DOHH2 (cell line): ENCODE results near the gene EPB41L4B.

Experiments used
- H3F3A ChIP-seq: fragments of 200-600 bp; sonication (generic), shearing (Covaris generic); 2 replicates; pipeline ENCODE4 v1.6.0; 2016; ENCODE audit warnings: antibody characterized with exemption, mild to moderate bottlenecking; ENCODE audit not compliant: control insufficient read depth, insufficient read depth
- H3K27ac ChIP-seq: fragments of 200-600 bp; sonication (generic); 2 replicates; pipeline ENCODE4 v1.5.1; 2014; ENCODE audit warnings: low read depth, mild to moderate bottlenecking, low read length, moderate library complexity
- H3K27me3 ChIP-seq: fragments of 200-600 bp; sonication (generic); 2 replicates; pipeline ENCODE4 v1.6.1; 2014; ENCODE audit warnings: mild to moderate bottlenecking, low read length, mixed read lengths; ENCODE audit not compliant: control insufficient read depth
- H3K36me3 ChIP-seq: fragments of 200-600 bp; sonication (generic); 2 replicates; pipeline ENCODE4 v1.6.1; 2014; ENCODE audit warnings: mild to moderate bottlenecking, low read length, moderate library complexity, mixed read lengths; ENCODE audit not compliant: control insufficient read depth
- H3K4me1 ChIP-seq: fragments of 200-600 bp; sonication (generic); 2 replicates; pipeline ENCODE4 v1.6.1; 2014; ENCODE audit warnings: mild to moderate bottlenecking, low read length, mixed read lengths; ENCODE audit not compliant: control insufficient read depth
- H3K4me2 ChIP-seq: fragments of 200-600 bp; sonication (generic); 2 replicates; pipeline ENCODE4 v1.6.0; 2014; ENCODE audit warnings: mild to moderate bottlenecking, low read length, moderate library complexity
- H3K4me3 ChIP-seq: fragments of 200-600 bp; sonication (generic); 2 replicates; pipeline ENCODE4 v1.5.1; 2014; ENCODE audit warnings: mild to moderate bottlenecking, low read length, mixed read lengths
- H3K79me2 ChIP-seq: fragments of 200-600 bp; sonication (generic); 2 replicates; pipeline ENCODE4 v1.6.1; 2014; ENCODE audit warnings: mild to moderate bottlenecking, low read length, mixed read lengths; ENCODE audit not compliant: control insufficient read depth
- H3K9me2 ChIP-seq: fragments of 200-600 bp; sonication (generic); replicated peaks from 2 replicates; pipeline ENCODE4 v1.6.1; 2014; ENCODE audit warnings: mild to moderate bottlenecking, low read length, mixed read lengths; ENCODE audit not compliant: control insufficient read depth
- H3K9me3 ChIP-seq: fragments of 200-600 bp; sonication (generic); 2 replicates; pipeline ENCODE4 v1.6.1; 2014; ENCODE audit warnings: antibody characterized with exemption, low read length, mixed read lengths; ENCODE audit not compliant: control insufficient read depth, insufficient read depth
- H4K20me1 ChIP-seq: fragments of 200-600 bp; sonication (generic); 2 replicates; pipeline ENCODE4 v1.6.0; 2014; ENCODE audit warnings: low read depth, mild to moderate bottlenecking, antibody characterized with exemption, low read length, moderate library complexity; ENCODE audit not compliant: control insufficient read depth, insufficient read depth
- CTCF ChIP-seq: fragments of 200-600 bp; sonication (generic); IDR thresholded peaks from one replicate; pipeline ENCODE4 v1.5.1; 2014; ENCODE audit warnings: antibody characterized with exemption, mild to moderate bottlenecking, low read depth, low read length; ENCODE audit not compliant: poor library complexity, severe bottlenecking
- EZH2phosphoT487 ChIP-seq: fragments of 200-600 bp; sonication (generic); IDR thresholded peaks from 2 replicates; pipeline ENCODE4 v1.6.1; 2017; ENCODE audit warnings: borderline replicate concordance, mild to moderate bottlenecking, antibody characterized with exemption, low read length, moderate library complexity, mixed read lengths

EPB41L4B gene

GRCh38 chr9:109158651-109159050 lies 162.2 kb downstream of the EPB41L4B start:
- no peak for TF ChIP-seq EZH2phosphoT487
- TF ChIP-seq CTCF, result no peak
- Histone ChIP-seq H3K9me2 (no peaks in the 10 kb centered on the region), H3K79me2 (no peaks in the 10 kb centered on the region)

GRCh38 chr9:109156708-109157107 lies 164.2 kb downstream of the EPB41L4B start:
- H3K4me1 ChIP-seq, result no peaks in the 10 kb centered on the region
- no peaks in the 10 kb centered on the region for H3K9me2 ChIP-seq
- no peaks in the 10 kb centered on the region for H3K79me2 ChIP-seq
- no peaks in the 10 kb centered on the region for H3F3A ChIP-seq
- no peak overlapping the region for H3K27ac ChIP-seq
- H3K4me2 ChIP-seq, result no peak overlapping the region
- TF ChIP-seq EZH2phosphoT487 (no peak), CTCF (no peak)
- H3K9me3 ChIP-seq, result peaks cover 5% of the 10 kb centered on the region
- no peaks in the 10 kb centered on the region for H4K20me1 ChIP-seq
- peaks cover 2% of the 10 kb centered on the region; the same call in 1 of the 2 replicates for H3K27me3 ChIP-seq
- no peak overlapping the region for H3K4me3 ChIP-seq
- no peaks in the 10 kb centered on the region for H3K36me3 ChIP-seq

More at GRCh38 chr9:109158651-109159050, 162.2 kb downstream of the EPB41L4B start:
- Histone ChIP-seq H3K4me2 (no peak overlapping the region), H3K27ac (no peak overlapping the region), H3K4me1 (no peaks in the 10 kb centered on the region), H3K27me3 (peaks cover 2% of the 10 kb centered on the region; the same call in 1 of the 2 replicates), H4K20me1 (no peaks in the 10 kb centered on the region), H3K4me3 (no peak overlapping the region), H3K36me3 (no peaks in the 10 kb centered on the region), H3K9me3 (no peaks in the 10 kb centered on the region), H3F3A (no peaks in the 10 kb centered on the region)

- Histone ChIP-seq H3K79me2 (no peaks in the 10 kb centered on the region), H3K9me2 (no peaks in the 10 kb centered on the region), H3K4me2 (no peak overlapping the region), H3F3A (no peaks in the 10 kb centered on the region), H3K4me1 (no peaks in the 10 kb centered on the region), H3K9me3 (peaks cover 5% of the 10 kb centered on the region), H3K4me3 (no peak overlapping the region), H3K27ac (no peak overlapping the region), H4K20me1 (no peaks in the 10 kb centered on the region), H3K36me3 (no peaks in the 10 kb centered on the region), H3K27me3 (peaks cover 8% of the 10 kb centered on the region)
- no peak for TF ChIP-seq CTCF
- no peak for TF ChIP-seq EZH2phosphoT487
Observed at GRCh38 chr9:109150925-109151545, 169.8 kb downstream of the EPB41L4B start.
